GM12874 (cell line): ENCODE data around the gene UVSSA.

Source experiments
- TF ChIP-seq, protein P1 (sequence below): IDR thresholded peaks from 2 replicates; pipeline ENCODE4 v1.5.1; 2011; ENCODE audit warnings: low read depth, mild to moderate bottlenecking, control low read depth, low read length, moderate library complexity; ENCODE audit not compliant: insufficient read depth

UVSSA gene

DNA sequence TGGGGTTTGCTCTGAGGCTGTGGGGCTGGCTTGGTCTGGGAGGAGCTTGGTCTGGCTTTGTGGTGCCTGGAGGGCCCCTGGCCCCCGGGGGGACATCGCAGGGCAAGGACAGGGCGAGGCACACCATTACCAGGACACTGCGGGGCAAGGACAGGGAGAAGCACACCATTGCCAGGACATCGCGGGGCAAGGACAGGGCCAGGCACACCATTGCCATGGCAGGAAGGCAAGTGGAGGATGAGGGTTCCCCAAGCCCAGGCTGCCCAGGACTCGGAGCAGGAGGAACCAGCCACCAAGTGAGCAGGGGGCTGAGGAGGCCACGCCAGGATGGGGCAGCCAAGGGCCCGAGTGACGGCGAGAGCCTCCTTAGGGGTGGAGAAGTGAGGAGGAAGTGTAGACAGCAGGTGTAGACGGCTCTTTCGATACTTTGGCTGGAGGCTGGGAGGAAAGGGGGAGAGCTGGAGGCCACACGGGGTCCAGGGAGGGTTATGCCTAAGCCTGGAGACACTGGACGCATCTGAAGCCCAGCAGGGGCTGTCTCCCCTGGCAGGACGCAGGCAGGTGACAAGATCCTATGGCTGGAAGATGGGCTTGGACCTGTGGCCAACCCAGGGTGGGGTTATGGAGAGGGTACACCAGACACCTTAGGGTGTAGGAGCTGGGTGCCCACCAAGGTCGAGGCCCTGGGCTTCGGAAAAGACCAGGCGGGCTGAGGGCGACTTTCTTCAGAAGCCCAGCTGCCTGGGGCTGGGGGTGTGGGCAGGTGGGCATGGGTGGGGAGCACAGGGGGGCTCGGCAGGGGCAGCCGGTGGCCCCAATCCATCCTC is 51.9 kb downstream of the UVSSA start:
- TF ChIP-seq, protein P1, sequence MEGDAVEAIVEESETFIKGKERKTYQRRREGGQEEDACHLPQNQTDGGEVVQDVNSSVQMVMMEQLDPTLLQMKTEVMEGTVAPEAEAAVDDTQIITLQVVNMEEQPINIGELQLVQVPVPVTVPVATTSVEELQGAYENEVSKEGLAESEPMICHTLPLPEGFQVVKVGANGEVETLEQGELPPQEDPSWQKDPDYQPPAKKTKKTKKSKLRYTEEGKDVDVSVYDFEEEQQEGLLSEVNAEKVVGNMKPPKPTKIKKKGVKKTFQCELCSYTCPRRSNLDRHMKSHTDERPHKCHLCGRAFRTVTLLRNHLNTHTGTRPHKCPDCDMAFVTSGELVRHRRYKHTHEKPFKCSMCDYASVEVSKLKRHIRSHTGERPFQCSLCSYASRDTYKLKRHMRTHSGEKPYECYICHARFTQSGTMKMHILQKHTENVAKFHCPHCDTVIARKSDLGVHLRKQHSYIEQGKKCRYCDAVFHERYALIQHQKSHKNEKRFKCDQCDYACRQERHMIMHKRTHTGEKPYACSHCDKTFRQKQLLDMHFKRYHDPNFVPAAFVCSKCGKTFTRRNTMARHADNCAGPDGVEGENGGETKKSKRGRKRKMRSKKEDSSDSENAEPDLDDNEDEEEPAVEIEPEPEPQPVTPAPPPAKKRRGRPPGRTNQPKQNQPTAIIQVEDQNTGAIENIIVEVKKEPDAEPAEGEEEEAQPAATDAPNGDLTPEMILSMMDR, result no peak

DNA sequence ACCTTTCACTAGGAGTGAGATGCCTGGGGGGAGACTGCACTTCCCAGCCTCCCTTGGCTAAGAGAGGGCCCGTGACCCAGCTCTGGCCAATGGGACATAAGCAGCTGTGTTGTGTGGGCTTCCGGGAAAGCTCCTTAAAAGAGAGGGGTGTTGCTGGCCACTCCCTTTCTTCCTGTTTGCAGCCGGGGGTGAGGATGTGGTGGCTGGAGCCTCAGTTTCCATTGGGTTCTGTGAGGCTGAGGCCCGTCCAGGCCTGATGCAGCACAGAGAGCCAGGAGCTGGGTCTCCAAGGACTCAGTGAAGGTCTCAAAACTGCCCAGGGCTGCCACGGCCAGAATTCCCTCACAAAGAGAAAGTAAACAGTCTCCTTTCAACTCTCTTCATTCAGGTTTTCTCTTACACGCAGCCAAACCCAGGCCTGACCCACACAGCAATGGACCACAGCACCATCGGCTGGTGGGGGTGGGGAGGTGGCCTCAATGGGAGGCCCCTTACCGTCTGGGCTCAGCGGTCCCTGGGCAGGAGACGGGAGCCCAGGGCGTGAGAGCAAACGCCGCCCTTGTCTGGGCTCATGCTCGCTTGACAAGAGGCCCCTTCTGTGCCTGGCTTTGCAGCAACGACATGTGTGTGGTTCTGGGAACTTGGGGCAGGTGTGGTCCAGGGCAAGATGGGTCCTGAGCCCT is 52.6 kb downstream of the UVSSA start:
- TF ChIP-seq, protein P1, result no peak

DNA sequence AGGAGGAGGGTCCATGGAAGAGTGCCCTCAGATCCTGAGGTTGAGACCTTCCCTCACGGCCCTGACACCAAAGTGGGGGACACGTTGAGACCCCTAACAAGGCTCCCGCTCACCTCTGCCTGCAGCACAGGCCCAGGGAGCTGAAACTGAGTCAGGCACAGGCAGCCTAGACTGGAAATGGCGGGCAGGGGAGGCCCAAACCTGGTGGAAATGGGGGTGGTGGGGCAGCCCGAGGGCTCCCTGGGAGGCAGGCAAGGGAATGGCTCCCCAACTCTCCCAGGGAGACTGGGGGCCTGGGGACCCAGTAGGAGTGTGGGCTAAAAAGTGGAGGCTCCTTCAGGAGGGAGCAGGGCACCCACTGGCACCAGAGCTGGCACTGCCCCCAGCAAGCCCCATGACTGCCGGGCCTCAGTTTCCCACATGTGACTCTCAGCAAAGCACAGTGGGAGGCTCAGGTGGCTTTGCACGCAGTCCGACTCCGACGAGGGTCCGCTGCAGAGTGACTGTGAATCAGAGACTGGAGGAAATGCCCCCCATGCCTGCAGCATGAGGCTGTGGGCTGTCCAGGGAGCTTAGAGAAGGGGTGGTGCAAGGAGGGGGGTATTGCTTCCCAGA is 53.3 kb downstream of the UVSSA start:
- TF ChIP-seq, protein P1, result no peak

DNA sequence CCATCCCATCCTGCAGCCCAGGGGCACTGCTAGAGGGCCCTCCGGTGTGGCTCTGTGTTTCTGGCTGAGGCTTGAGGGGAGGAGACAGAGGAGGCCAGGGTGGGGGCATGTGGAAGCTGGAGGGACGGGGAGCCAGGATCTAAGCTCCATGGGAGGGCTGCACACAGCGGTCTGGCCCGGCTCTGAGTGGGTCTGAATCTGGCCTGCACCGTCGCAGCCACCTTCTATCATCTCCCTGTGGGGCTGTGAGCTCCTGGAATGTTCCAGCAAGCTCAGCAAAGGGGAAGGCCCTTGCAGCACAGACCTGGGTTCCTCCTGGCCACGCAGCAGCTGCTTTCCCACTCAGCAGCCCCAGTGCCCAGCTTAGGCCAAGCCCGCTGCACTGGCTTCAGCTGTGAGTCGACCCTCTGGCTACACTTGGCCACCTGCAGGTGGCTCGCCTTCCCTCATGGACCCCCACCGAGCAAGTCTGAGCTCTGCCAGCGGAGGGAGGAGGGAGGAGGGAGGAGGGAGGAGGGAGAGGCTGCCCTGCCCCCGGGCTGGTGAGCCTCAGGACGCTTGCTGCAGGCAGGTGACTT is 53.9 kb downstream of the UVSSA start:
- TF ChIP-seq, protein P1, result no peak

DNA sequence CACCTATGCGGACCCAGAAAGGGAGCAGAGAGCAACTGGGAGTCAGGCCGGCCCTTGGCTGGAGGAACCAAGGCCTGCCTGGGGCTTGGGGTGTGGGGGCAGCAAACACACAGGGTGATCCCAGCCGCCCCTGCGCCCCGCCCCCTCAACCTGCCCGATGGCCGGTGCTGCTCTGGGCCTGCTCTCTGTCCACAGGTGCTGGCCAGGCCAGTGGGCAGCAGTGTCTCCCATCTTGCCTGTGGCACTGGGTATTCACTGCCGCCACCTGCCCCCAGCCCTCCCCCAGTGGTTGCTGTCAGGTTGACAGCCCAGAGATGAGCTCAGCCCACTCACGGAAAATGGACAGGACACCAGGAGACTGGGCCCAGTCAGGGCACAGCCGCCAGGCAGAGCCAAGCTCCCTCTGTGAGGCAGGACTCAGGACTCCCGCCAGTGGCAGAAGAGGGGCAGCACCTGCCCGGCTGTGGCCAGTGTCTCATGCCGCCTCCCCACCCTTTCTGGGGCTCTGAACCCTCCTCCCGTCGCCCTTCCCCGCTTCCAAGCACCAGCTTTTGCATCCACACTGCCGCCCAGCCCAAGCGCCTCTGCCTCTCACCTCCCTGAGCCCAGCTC is 54.5 kb downstream of the UVSSA start:
- TF ChIP-seq, protein P1, result no peak

DNA sequence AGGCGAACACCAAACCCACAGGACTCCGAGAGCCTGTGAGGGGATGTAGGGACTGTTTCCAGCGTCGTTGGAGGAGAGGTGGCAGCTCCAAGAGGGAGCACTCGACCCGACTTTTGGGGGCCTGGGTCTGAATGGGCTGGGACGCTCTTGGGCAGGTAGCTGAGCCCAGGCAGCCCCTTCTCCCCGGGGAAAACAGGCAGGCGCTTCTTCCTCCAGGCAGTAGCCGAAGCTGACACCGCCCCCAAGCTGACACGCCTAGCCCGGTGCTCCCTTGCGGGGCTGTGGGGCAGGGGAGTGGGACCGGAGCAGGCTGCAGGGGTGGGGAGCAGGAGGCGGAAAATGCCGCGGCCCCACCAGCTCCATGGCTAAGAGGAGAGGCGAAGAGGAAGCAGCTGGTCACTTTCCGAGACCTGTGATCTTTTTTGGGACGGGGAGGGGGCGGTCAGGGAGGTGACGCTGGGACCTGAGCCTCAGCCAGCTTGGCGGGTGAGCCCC is 55.1 kb downstream of the UVSSA start:
- TF ChIP-seq, protein P1, result no peak
